K562 (cell line): ENCODE data around the gene SART1. TPM values are rescaled to one million over a fixed set of nuclear protein-coding genes. Genes with fewer than 3 reads are reported as not detected.

Source experiments
- CCNT2 ChIP-seq: IDR thresholded peaks from 2 replicates; pipeline ENCODE4 v1.6.1; 2011; ENCODE audit warnings: borderline replicate concordance, low read depth, mild to moderate bottlenecking, moderate library complexity, mixed read lengths, low read length; ENCODE audit not compliant: insufficient read length; ENCODE audit errors: extremely low read depth
- CREB3 ChIP-seq: fragments of 450-650 bp; conservative IDR thresholded peaks from 2 replicates; pipeline ENCODE4 v1.6.1; 2016; ENCODE audit warnings: missing genetic modification characterization, low read depth, mild to moderate bottlenecking, missing compliant biosample characterization, moderate library complexity
- EGR1 ChIP-seq: fragments of 450-650 bp; conservative IDR thresholded peaks from 2 replicates; pipeline ENCODE4 v1.6.1; 2017; ENCODE audit warnings: mild to moderate bottlenecking
- FUS ChIP-seq: fragments of 200-400 bp; formaldehyde crosslinking; optimal IDR thresholded peaks from 2 replicates; pipeline ENCODE3; 2017; ENCODE audit warnings: low read depth, low read length
- NFRKB ChIP-seq: fragments of 450-650 bp; IDR thresholded peaks from 2 replicates; pipeline ENCODE4 v1.6.1; 2016; ENCODE audit warnings: low read depth
- PHF8 ChIP-seq: fragments of 200-600 bp; sonication (generic); IDR thresholded peaks from 2 replicates; pipeline ENCODE4 v1.6.1; 2012; ENCODE audit warnings: mixed run types, mild to moderate bottlenecking, inconsistent platforms, low read length, moderate library complexity, borderline replicate concordance
- RBM39 ChIP-seq: fragments of 200-400 bp; formaldehyde crosslinking; optimal IDR thresholded peaks from 2 replicates; pipeline ENCODE3; 2018; ENCODE audit warnings: low read depth, low read length
- SAFB ChIP-seq: fragments of 200-400 bp; formaldehyde crosslinking; IDR thresholded peaks from 2 replicates; pipeline ENCODE4 v1.6.1; 2017; ENCODE audit warnings: low read depth, low read length, borderline replicate concordance
- SMARCE1 ChIP-seq: fragments of 450-650 bp; IDR thresholded peaks from 2 replicates; pipeline ENCODE4 v1.7.1; 2016; ENCODE audit warnings: mild to moderate bottlenecking
- TEAD4 ChIP-seq, 2 experiments: sonication (generic) in 1 of 2; formaldehyde crosslinking in 1 of 2; IDR thresholded peaks; 2 replicates each; pipeline versions ENCODE4 v1.6.1 to v1.8.0; 2012 to 2022; ENCODE audit warnings: borderline replicate concordance in 1 of 2, inconsistent platforms in 1 of 2, low read length in 1 of 2, mild to moderate bottlenecking in 1 of 2, missing genetic modification reagents in 1 of 2
- UBTF ChIP-seq, 2 experiments: IDR thresholded peaks; 2 replicates each; pipeline ENCODE4 v1.6.1; 2012; ENCODE audit warnings: improper control_type of control experiment in 2 of 2, low read depth in 2 of 2, low read length in 2 of 2, borderline replicate concordance in 1 of 2
- ZFPM2 ChIP-seq: fragments of 250-450 bp; sonication (Bioruptor Pico); IDR thresholded peaks from 2 replicates; pipeline ENCODE4 v1.5.1; 2022; ENCODE audit warnings: mild to moderate bottlenecking
- ZNF589 ChIP-seq: fragments of 200-800 bp; sonication (Bioruptor generic); IDR thresholded peaks from 2 replicates; pipeline ENCODE4 v1.6.1; 2016; ENCODE audit warnings: low read depth, missing genetic modification characterization, missing compliant biosample characterization
- ZNF592 ChIP-seq: fragments of 450-650 bp; IDR thresholded peaks from 2 replicates; pipeline ENCODE4 v1.6.1; 2017; ENCODE audit warnings: antibody characterized with exemption, mild to moderate bottlenecking
- polyA plus RNA-seq, 8 experiments: library from polyadenylated mRNA; depleted of rRNA in 4 of 8; stranded (reverse) in 5 of 8; unstranded in 3 of 8; fragments of >200 nt; fragmentation: Nextera tagmentation in 2 of 8; fragmentation: Illumina TruSeq in 1 of 8; extraction: Ambion mirVana in 2 of 8; extraction: Trizol in 1 of 8; gene quantifications; 2 replicates each; pipeline versions ENCODE4 v1.2.1 to v1.2.3, GENCODE V29; 2011 to 2014; ENCODE audit warnings: inconsistent platforms in 1 of 8, missing spikeins in 1 of 8
- total RNA-seq, 7 experiments: library from RNA; depleted of rRNA in 6 of 7; stranded (reverse); fragments of >200 nt in 6 of 7; fragmentation: Illumina TruSeq in 2 of 7; extraction: Trizol in 2 of 7; gene quantifications; 2 replicates each; pipeline versions ENCODE4 v1.2.1 to v1.2.3, GENCODE V29; 2011 to 2021; ENCODE audit warnings: low replicate concordance in 1 of 7
- TF ChIP-seq, protein P1 (sequence below): sonication (generic); formaldehyde crosslinking; IDR thresholded peaks from 2 replicates; pipeline ENCODE4 v1.8.1; 2023; ENCODE audit warnings: mild to moderate bottlenecking, missing genetic modification reagents, moderate library complexity

Gene SART1
- total and polyA plus RNA-seq, 9 of the 15 experiments (the other 6 are each of a cell fraction or from before 2014, with no cell fraction given), result 4.8 to 84.1 (median 31.7) TPM

GRCh38 chr11:65919141-65919572 lies 42.4 kb upstream of the SART1 start, which contains the start of gene DRAP1 (continued):
- TF ChIP-seq CREB3 (tag) (no peak), UBTF (IDR thresholded peaks at IDR 0.05; ENCODE audit: borderline replicate concordance in 1 of 2, low read depth in 2 of 2, low read length in 2 of 2) (0 out of 4 replicates have a peak, but pooled peaks of 1 of the 2 experiments have one; percentile 51), ZNF592 (peak; percentile 62; the same call in 1 of the 2 replicates), PHF8 (peak; percentile 52; the same call in 1 of the 2 replicates), NFRKB (no peak), CCNT2 (peak; percentile 96), ZFPM2 (CRISPR knock-in tag) (no peak), FUS (peak; percentile 26), TEAD4 (IDR thresholded peaks at IDR 0.05; ENCODE audit: low read length) (peak; percentile 51), TEAD4 (CRISPR knock-in tag; IDR thresholded peaks at IDR 0.05; ENCODE audit: borderline replicate concordance) (no peak), SAFB (no peak), SMARCE1 (no peak), RBM39 (no peak), ZNF589 (peak; percentile 57; the same call in 1 of the 2 replicates), EGR1 (peak; percentile 99)
- TF ChIP-seq, protein P1, sequence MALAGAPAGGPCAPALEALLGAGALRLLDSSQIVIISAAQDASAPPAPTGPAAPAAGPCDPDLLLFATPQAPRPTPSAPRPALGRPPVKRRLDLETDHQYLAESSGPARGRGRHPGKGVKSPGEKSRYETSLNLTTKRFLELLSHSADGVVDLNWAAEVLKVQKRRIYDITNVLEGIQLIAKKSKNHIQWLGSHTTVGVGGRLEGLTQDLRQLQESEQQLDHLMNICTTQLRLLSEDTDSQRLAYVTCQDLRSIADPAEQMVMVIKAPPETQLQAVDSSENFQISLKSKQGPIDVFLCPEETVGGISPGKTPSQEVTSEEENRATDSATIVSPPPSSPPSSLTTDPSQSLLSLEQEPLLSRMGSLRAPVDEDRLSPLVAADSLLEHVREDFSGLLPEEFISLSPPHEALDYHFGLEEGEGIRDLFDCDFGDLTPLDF (CRISPR knock-in tag), result peak; percentile 88
